BLaER1 (cell line): ENCODE results near the gene DPY19L3.
"Not testable (repeated sequence)": the region's sequence is repeated elsewhere in the genome, so short reads cannot be mapped to it uniquely, and the experiment has no call there.

Experiments used
- H3K27ac ChIP-seq: shearing (Covaris generic); formaldehyde crosslinking; 2 replicates; pipeline ENCODE4 v1.8.1; 2022
- H3K27me3 ChIP-seq: shearing (Covaris generic); formaldehyde crosslinking; 2 replicates; pipeline ENCODE4 v1.8.1; 2022
- H3K36me3 ChIP-seq: shearing (Covaris generic); formaldehyde crosslinking; 2 replicates; pipeline ENCODE4 v1.8.1; 2022
- H3K4me1 ChIP-seq: shearing (Covaris generic); formaldehyde crosslinking; 2 replicates; pipeline ENCODE4 v1.8.1; 2022
- H3K4me2 ChIP-seq: shearing (Covaris generic); formaldehyde crosslinking; 2 replicates; pipeline ENCODE4 v1.8.1; 2022
- H3K4me3 ChIP-seq: shearing (Covaris generic); formaldehyde crosslinking; 2 replicates; pipeline ENCODE4 v1.8.1; 2022
- H3K9ac ChIP-seq: shearing (Covaris generic); formaldehyde crosslinking; 2 replicates; pipeline ENCODE4 v1.8.1; 2022
- H3K9me3 ChIP-seq: shearing (Covaris generic); formaldehyde crosslinking; 2 replicates; pipeline ENCODE4 v1.8.1; 2022
- H4K20me1 ChIP-seq: shearing (Covaris generic); formaldehyde crosslinking; 2 replicates; pipeline ENCODE4 v1.8.1; 2022
- Cebpa-rat ChIP-seq: shearing (Covaris generic); IDR thresholded peaks from 2 replicates; pipeline ENCODE4 v1.8.1; 2022

Gene DPY19L3

DNA sequence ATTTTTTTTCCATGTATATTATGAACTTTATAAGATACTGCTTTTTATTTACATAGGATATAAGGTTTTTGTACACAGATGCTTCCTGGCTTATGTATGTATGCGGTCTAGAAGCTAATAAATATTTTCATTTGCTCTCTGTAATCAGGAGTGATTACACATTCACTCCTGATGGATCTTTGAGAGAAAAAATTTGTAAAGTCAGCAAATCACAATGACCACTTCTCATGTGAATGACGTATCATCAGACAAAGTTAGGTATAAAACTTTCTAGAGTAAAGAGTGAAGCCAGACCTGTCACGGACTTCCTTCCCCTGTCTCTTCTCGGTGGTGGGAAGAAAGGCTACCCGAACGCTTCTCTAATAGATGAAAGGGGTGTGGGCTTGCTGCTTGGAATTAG, 31.1 kb downstream of the DPY19L3 start:
- no peaks in the 10 kb centered on the region for H4K20me1 ChIP-seq

GRCh38 chr19:32437096-32437495, 31.5 kb downstream of the DPY19L3 start:
- H3K4me1 ChIP-seq, result no peaks in the 10 kb centered on the region
- H3K27ac ChIP-seq, result no peak overlapping the region
- no peaks in the 10 kb centered on the region for H4K20me1 ChIP-seq
- H3K36me3 ChIP-seq, result peaks cover 61% of the 10 kb centered on the region
- no peak overlapping the region for H3K4me3 ChIP-seq
- no peaks in the 10 kb centered on the region for H3K9me3 ChIP-seq
- no peaks in the 10 kb centered on the region for H3K27me3 ChIP-seq
- no peak overlapping the region for H3K4me2 ChIP-seq
- no peak for TF ChIP-seq Cebpa-rat
- H3K9ac ChIP-seq, result no peak overlapping the region

More for the DNA sequence above, 31.1 kb downstream of the DPY19L3 start:
- Histone ChIP-seq H3K27ac (no peak overlapping the region), H3K9ac (no peak overlapping the region), H3K27me3 (no peaks in the 10 kb centered on the region), H3K4me1 (no peaks in the 10 kb centered on the region), H3K9me3 (no peaks in the 10 kb centered on the region), H3K4me3 (no peak overlapping the region), H3K4me2 (no peak overlapping the region), H3K36me3 (peaks cover 57% of the 10 kb centered on the region)
- no peak for TF ChIP-seq Cebpa-rat

- Histone ChIP-seq H3K27ac (no peak overlapping the region), H4K20me1 (no peaks in the 10 kb centered on the region), H3K4me2 (no peak overlapping the region), H3K4me3 (no peak overlapping the region), H3K36me3 (peaks cover 68% of the 10 kb centered on the region), H3K9me3 (no peaks in the 10 kb centered on the region), H3K4me1 (no peaks in the 10 kb centered on the region), H3K27me3 (no peaks in the 10 kb centered on the region), H3K9ac (no peak overlapping the region)
- no peak for TF ChIP-seq Cebpa-rat
Measured at GRCh38 chr19:32438751-32439150, 33.2 kb downstream of the DPY19L3 start.

GRCh38 chr19:32442650-32443049, 37.1 kb downstream of the DPY19L3 start:
- Histone ChIP-seq H3K27ac (no peak overlapping the region), H4K20me1 (no peaks in the 10 kb centered on the region), H3K27me3 (no peaks in the 10 kb centered on the region), H3K4me2 (no peak overlapping the region), H3K9ac (no peak overlapping the region), H3K4me3 (no peak overlapping the region), H3K4me1 (no peaks in the 10 kb centered on the region), H3K36me3 (peaks cover 45% of the 10 kb centered on the region), H3K9me3 (no peaks in the 10 kb centered on the region)
- TF ChIP-seq Cebpa-rat, result no peak

GRCh38 chr19:32447534-32447933, 42.0 kb downstream of the DPY19L3 start:
- not testable (repeated sequence) for H3K4me1 ChIP-seq, H3K9me3 ChIP-seq, H3K27ac ChIP-seq, H3K4me3 ChIP-seq, H3K9ac ChIP-seq, H3K27me3 ChIP-seq, H3K4me2 ChIP-seq, H4K20me1 ChIP-seq
- H3K36me3 ChIP-seq, result peaks cover 39% of the 10 kb centered on the region

GRCh38 chr19:32448026-32448425, 42.5 kb downstream of the DPY19L3 start:
- Histone ChIP-seq H3K36me3 (peaks cover 39% of the 10 kb centered on the region), H3K4me2 (no peak overlapping the region), H3K27ac (no peak overlapping the region), H3K27me3 (no peaks in the 10 kb centered on the region), H4K20me1 (no peaks in the 10 kb centered on the region), H3K9ac (no peak overlapping the region), H3K9me3 (no peaks in the 10 kb centered on the region), H3K4me1 (no peaks in the 10 kb centered on the region), H3K4me3 (no peak overlapping the region)
- TF ChIP-seq Cebpa-rat, result no peak

GRCh38 chr19:32450217-32450616, 44.6 kb downstream of the DPY19L3 start:
- H3K36me3 ChIP-seq, result peaks cover 41% of the 10 kb centered on the region
- no peak overlapping the region for H3K4me3 ChIP-seq
- H3K9ac ChIP-seq, result no peak overlapping the region
- H3K27me3 ChIP-seq, result no peaks in the 10 kb centered on the region
- H3K4me1 ChIP-seq, result no peaks in the 10 kb centered on the region
- no peak overlapping the region for H3K4me2 ChIP-seq
- no peaks in the 10 kb centered on the region for H3K9me3 ChIP-seq
- no peak for TF ChIP-seq Cebpa-rat
- H3K27ac ChIP-seq, result no peak overlapping the region
- H4K20me1 ChIP-seq, result no peaks in the 10 kb centered on the region

DNA sequence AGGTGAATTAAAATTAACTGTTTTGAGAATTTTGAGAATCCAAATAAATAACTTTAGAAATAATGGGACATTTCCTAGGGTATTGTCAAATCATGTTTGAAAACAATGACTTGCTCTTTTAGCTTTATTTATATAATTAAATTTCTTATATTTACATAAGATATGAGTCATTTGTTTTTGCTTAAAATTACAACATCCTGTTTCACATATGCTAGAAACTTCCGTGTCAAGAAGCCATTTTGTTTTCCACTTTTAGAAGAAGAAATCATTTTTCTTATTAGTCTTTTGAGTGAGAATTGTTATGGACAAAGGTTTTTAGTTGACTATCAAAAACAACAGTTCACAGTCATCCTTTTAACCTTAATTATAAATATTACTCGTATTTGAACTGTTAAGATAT, 48.2 kb downstream of the DPY19L3 start:
- no peak overlapping the region for H3K27ac ChIP-seq
- no peaks in the 10 kb centered on the region for H3K9me3 ChIP-seq
- no peaks in the 10 kb centered on the region for H3K27me3 ChIP-seq
- peaks cover 19% of the 10 kb centered on the region for H3K4me1 ChIP-seq
- no peak overlapping the region for H3K9ac ChIP-seq
- H3K36me3 ChIP-seq, result peaks cover 61% of the 10 kb centered on the region
- no peaks in the 10 kb centered on the region for H4K20me1 ChIP-seq
- no peak overlapping the region for H3K4me2 ChIP-seq
- TF ChIP-seq Cebpa-rat, result no peak
- H3K4me3 ChIP-seq, result no peak overlapping the region

- no peaks in the 10 kb centered on the region for H3K9me3 ChIP-seq
- no peak overlapping the region for H3K4me2 ChIP-seq
- no peak overlapping the region for H3K4me3 ChIP-seq
- no peak for TF ChIP-seq Cebpa-rat
- peaks cover 19% of the 10 kb centered on the region for H3K4me1 ChIP-seq
- H3K27ac ChIP-seq, result no peak overlapping the region
- H3K9ac ChIP-seq, result no peak overlapping the region
- peaks cover 78% of the 10 kb centered on the region for H3K36me3 ChIP-seq
- no peaks in the 10 kb centered on the region for H4K20me1 ChIP-seq
- H3K27me3 ChIP-seq, result no peaks in the 10 kb centered on the region
Measured at GRCh38 chr19:32456406-32456805, 50.8 kb downstream of the DPY19L3 start.

- Histone ChIP-seq H3K9me3 (no peaks in the 10 kb centered on the region), H3K4me2 (no peak overlapping the region), H3K36me3 (peaks cover 75% of the 10 kb centered on the region), H4K20me1 (no peaks in the 10 kb centered on the region), H3K4me3 (no peak overlapping the region), H3K27ac (no peak overlapping the region), H3K4me1 (peaks cover 19% of the 10 kb centered on the region), H3K9ac (no peak overlapping the region), H3K27me3 (no peaks in the 10 kb centered on the region)
- no peak for TF ChIP-seq Cebpa-rat
Measured at GRCh38 chr19:32457571-32458158, 52.1 kb downstream of the DPY19L3 start.

GRCh38 chr19:32458500-32459123, 53.0 kb downstream of the DPY19L3 start:
- Histone ChIP-seq H3K27me3 (no peaks in the 10 kb centered on the region), H4K20me1 (no peaks in the 10 kb centered on the region), H3K4me2 (no peak overlapping the region), H3K9me3 (no peaks in the 10 kb centered on the region), H3K9ac (no peak overlapping the region), H3K36me3 (peaks cover 65% of the 10 kb centered on the region), H3K27ac (no peak overlapping the region), H3K4me3 (no peak overlapping the region), H3K4me1 (peaks cover 19% of the 10 kb centered on the region)
- TF ChIP-seq Cebpa-rat, result no peak
